ENCODE results near the gene CSF3R. TPM values are rescaled to one million over a fixed set of nuclear protein-coding genes. Genes with fewer than 3 reads are reported as not detected.
"Not testable (repeated sequence)": the region's sequence is repeated elsewhere in the genome, so short reads cannot be mapped to it uniquely, and the experiment has no call there.

Gene CSF3R
- total RNA-seq, 4 donors from 2014 or later: 5.9 to 32.5 (median 7.4) TPM

DNA sequence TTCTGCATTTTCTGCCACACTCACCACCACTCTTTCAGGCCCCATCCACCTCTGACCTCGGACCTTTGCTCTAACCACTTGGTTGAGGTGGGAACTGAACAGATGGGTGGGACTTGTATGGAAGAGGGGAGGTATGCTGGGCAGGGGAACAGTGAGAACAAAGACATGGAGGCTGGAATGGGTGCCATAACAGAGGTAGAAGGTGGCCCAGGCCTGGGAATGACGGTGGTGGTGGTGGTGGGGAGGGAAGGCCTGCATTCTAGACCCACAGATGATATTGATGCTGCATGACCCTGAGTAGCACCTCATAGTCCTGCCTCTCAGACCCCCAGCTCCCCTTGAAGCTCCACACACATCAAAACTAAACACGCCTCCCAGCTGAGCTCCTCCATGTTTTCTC, 5.2 kb upstream of the CSF3R start:
- H3K36me3 ChIP-seq: no peaks in the 10 kb centered on the region
- TF ChIP-seq, protein P1, sequence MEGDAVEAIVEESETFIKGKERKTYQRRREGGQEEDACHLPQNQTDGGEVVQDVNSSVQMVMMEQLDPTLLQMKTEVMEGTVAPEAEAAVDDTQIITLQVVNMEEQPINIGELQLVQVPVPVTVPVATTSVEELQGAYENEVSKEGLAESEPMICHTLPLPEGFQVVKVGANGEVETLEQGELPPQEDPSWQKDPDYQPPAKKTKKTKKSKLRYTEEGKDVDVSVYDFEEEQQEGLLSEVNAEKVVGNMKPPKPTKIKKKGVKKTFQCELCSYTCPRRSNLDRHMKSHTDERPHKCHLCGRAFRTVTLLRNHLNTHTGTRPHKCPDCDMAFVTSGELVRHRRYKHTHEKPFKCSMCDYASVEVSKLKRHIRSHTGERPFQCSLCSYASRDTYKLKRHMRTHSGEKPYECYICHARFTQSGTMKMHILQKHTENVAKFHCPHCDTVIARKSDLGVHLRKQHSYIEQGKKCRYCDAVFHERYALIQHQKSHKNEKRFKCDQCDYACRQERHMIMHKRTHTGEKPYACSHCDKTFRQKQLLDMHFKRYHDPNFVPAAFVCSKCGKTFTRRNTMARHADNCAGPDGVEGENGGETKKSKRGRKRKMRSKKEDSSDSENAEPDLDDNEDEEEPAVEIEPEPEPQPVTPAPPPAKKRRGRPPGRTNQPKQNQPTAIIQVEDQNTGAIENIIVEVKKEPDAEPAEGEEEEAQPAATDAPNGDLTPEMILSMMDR (IDR thresholded peaks at IDR 0.05): no peak
- no peak for TF ChIP-seq POLR2A (IDR thresholded peaks at IDR 0.05; ENCODE audit: low read depth)
- no peak for TF ChIP-seq EP300 (IDR thresholded peaks at IDR 0.05)
- TF ChIP-seq POLR2AphosphoS5 (IDR thresholded peaks at IDR 0.05): no peak
- DNase-seq (ENCODE audit: extremely low spot score): no peak
- no peaks in the 10 kb centered on the region for H3K9me3 ChIP-seq
- intact Hi-C loops (cut with DNase I): no loop called here
- no peak overlapping the region for H3K4me3 ChIP-seq
- WGBS: 79% methylated on average over 3 of the region's 3 CpGs
- H3K27me3 ChIP-seq: peaks cover 0 to 9% (median 0%) of the 10 kb centered on the region in 4 donors
- H3K4me1 ChIP-seq: no peaks in the 10 kb centered on the region
- no peak overlapping the region for H3K27ac ChIP-seq (replicated peaks in 1 of 4)

DNA sequence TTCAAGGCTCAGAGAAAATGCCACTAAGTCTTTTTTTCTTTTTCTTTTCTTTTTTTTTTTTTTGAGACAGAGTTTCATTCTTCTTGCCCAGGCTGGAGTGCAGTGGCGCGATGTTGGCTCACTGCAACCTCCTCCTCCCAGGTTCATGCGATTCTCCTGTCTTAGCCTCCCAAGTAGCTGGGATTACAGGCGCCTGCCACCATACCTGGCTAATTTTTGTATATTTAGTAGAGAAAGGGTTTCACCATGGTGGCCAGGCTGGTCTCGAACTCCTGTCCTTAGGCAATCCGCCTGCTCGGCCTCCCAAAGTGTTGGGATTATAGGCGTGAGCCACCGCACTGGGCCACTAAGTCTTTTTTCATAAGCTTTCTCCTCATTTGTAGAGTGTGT, 4.6 kb upstream of the CSF3R start:
- H3K27ac ChIP-seq (replicated peaks in 1 of 4); H3K4me3 ChIP-seq; H3K9me3 ChIP-seq; DNase-seq (ENCODE audit: extremely low spot score); H3K36me3 ChIP-seq; intact Hi-C loops (cut with DNase I); H3K4me1 ChIP-seq: not testable (repeated sequence)
- peaks cover 0 to 14% (median 0%) of the 10 kb centered on the region in 4 donors for H3K27me3 ChIP-seq
- WGBS: 97% methylated on average over 9 of the region's 9 CpGs

DNA sequence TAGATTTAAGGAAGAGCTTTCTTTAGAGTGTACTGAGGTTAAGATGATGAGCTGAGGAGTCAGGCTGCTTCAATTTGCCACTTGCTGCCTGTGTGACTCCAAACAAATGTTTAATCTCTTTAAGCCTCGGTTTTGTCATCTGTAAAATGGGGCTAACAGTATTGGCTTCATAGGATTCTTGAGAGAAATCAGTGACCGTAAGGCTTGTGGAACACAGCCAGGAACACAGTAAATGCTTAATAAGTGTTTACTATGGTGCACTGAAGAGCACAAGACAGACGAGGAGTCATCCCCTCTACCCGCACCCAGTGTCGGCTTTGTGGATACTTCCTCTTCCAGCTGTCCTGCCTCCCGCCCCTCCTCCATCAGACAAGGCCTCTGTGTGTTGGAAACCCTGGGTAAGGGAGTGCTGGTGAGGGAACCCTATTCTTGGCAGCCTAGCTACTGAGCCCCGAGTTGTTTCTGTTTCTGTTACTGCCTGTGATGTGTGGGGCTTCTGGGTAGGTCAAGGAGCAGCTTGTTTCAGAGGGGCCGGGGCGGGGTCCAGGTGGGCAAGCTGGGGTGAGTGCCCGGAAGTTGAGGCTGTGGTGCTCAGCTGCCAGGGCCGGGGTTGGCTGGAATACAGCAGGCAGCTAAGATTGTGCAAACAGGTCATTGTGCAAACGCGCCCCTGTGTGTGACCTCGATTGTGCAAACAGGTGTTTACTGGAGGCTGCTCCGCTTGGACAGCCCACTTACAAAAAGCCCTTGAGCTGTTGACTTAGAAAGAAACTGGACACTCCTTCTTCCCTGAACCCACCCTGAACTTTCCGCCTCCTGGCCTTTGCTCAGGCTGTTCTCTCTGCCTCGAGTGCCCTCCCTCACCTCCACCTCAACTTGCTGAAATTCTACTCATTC, 4.0 kb upstream of the CSF3R start:
- TF ChIP-seq POLR2AphosphoS5 (IDR thresholded peaks at IDR 0.05) (no peak), POLR2A (IDR thresholded peaks at IDR 0.05; ENCODE audit: low read depth) (no peak), EP300 (IDR thresholded peaks at IDR 0.05) (no peak)
- TF ChIP-seq, protein P1 (IDR thresholded peaks at IDR 0.05): no peak
- Histone ChIP-seq H3K9me3 (no peaks in the 10 kb centered on the region), H3K36me3 (no peaks in the 10 kb centered on the region), H3K4me3 (no peak overlapping the region), H3K27me3 (peaks cover 0 to 19% (median 0%) of the 10 kb centered on the region in 4 donors), H3K4me1 (peaks cover 0 to 2% (median 0%) of the 10 kb centered on the region in 4 donors), H3K27ac (replicated peaks in 1 of 4) (peak overlapping the region in 2 of 4 donors; percentile 43 to 44)
- WGBS: 62% methylated on average over 14 of the region's 17 CpGs
- intact Hi-C loops (cut with DNase I): no loop called here
- DNase-seq (ENCODE audit: extremely low spot score): no peak

DNA sequence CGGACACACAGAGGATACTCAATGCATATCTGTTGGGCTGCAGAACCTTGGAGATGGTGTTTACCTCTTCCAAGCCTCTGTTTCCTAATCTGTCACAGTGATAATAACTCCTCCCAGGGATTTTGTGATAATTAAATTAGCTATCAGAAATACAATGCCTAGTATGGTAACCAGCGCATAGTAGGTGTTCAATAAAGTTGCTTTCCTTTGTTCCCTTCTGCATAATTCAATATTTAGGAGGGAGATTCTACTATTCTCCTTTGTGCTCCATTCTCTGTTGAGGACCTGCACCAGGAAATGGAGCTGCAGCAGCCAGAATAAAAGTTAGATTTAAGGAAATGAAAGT, 3.4 kb upstream of the CSF3R start:
- Histone ChIP-seq H3K4me3 (no peak overlapping the region), H3K27ac (replicated peaks in 1 of 4) (peak overlapping the region in 1 of 4 donors; percentile 44), H3K9me3 (no peaks in the 10 kb centered on the region), H3K36me3 (no peaks in the 10 kb centered on the region), H3K4me1 (peaks cover 0 to 4% (median 0%) of the 10 kb centered on the region in 4 donors), H3K27me3 (peaks cover 0 to 21% (median 0%) of the 10 kb centered on the region in 4 donors)
- intact Hi-C loops (cut with DNase I): no loop called here
- TF ChIP-seq POLR2AphosphoS5 (IDR thresholded peaks at IDR 0.05) (no peak), EP300 (IDR thresholded peaks at IDR 0.05) (no peak), POLR2A (IDR thresholded peaks at IDR 0.05; ENCODE audit: low read depth) (no peak)
- DNase-seq (ENCODE audit: extremely low spot score): no peak
- 92% methylated on average over 2 of the region's 2 CpGs for WGBS

DNA sequence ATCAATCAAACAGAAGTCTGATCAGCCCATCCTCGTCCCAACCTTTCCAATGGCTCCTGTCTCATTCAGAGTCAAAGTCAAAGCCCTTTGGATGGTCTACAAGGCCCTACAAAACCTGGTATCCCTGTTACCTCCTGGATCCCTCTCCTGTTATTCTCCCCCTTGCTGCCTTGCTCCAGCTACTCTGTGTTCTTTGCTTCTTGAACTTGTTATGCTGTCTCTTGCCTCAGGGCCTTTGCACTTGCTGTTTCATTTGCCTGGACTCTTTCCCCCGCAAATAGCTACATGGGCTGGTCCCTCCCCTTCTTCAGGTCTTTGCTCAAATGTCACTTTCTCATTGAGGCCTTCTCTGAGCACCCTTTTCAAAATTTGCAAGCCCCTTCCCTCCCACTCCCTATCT, 1.4 kb upstream of the CSF3R start:
- H3K4me3 ChIP-seq: no peak overlapping the region
- 81% methylated on average over 2 of the region's 2 CpGs for WGBS
- H3K4me1 ChIP-seq: peaks cover 0 to 4% (median 0%) of the 10 kb centered on the region in 4 donors
- no peak overlapping the region for H3K27ac ChIP-seq (replicated peaks in 1 of 4)
- intact Hi-C loops (cut with DNase I): no loop called here
- TF ChIP-seq, protein P1 (IDR thresholded peaks at IDR 0.05): no peak
- TF ChIP-seq EP300 (IDR thresholded peaks at IDR 0.05) (no peak), POLR2A (IDR thresholded peaks at IDR 0.05; ENCODE audit: low read depth) (no peak), POLR2AphosphoS5 (IDR thresholded peaks at IDR 0.05) (no peak)
- peaks cover 0 to 34% (median 0%) of the 10 kb centered on the region in 4 donors for H3K27me3 ChIP-seq
- H3K36me3 ChIP-seq: no peaks in the 10 kb centered on the region
- DNase-seq (ENCODE audit: extremely low spot score): no peak
- no peaks in the 10 kb centered on the region for H3K9me3 ChIP-seq
